ENCODE data around the gene KRAS. TPM values are rescaled to one million over a fixed set of nuclear protein-coding genes. Genes with fewer than 3 reads are reported as not detected.

Gene KRAS
- total and polyA plus RNA-seq, 12 donors, result 3.4 to 14.1 (median 11.2) TPM

GRCh38 chr12:25280082-25280481 is 29.4 kb upstream of the KRAS start:
- Histone ChIP-seq H3K4me1 (peaks cover 0 to 10% (median 0%) of the 10 kb centered on the region in 9 donors), H3K27me3 (no peaks in the 10 kb centered on the region), H3K9me3 (no peaks in the 10 kb centered on the region), H3K36me3 (no peaks in the 10 kb centered on the region), H3K4me3 (no peak overlapping the region), H3K27ac (no peak overlapping the region)
- intact Hi-C loops (cut with DNase I), result no loop called here
- no peak for DNase-seq
- TF ChIP-seq CTCF (IDR thresholded peaks at IDR 0.05), result no peak
- ATAC-seq, result no peak

- H3K9me3 ChIP-seq, result no peaks in the 10 kb centered on the region
- DNase-seq, result no peak
- 92 to 94% methylated on average over 6 of the region's 6 CpGs for WGBS, 2 donors
- intact Hi-C loops (cut with DNase I), result no loop called here
- H3K27me3 ChIP-seq, result no peaks in the 10 kb centered on the region
- H3K4me1 ChIP-seq, result peaks cover 0 to 9% (median 0%) of the 10 kb centered on the region in 9 donors
- H3K27ac ChIP-seq, result no peak overlapping the region
- ATAC-seq, result no peak
- no peak overlapping the region for H3K4me3 ChIP-seq
- H3K36me3 ChIP-seq, result no peaks in the 10 kb centered on the region
- TF ChIP-seq CTCF (IDR thresholded peaks at IDR 0.05), result no peak
Measured at GRCh38 chr12:25278269-25278668, 27.5 kb upstream of the KRAS start.

GRCh38 chr12:25276199-25276937 is 25.6 kb upstream of the KRAS start:
- Histone ChIP-seq H3K9me3 (no peaks in the 10 kb centered on the region), H3K27ac (no peak overlapping the region), H3K4me3 (no peak overlapping the region), H3K36me3 (no peaks in the 10 kb centered on the region), H3K4me1 (peaks cover 0 to 7% (median 0%) of the 10 kb centered on the region in 9 donors), H3K27me3 (no peaks in the 10 kb centered on the region)
- DNase-seq, result peak in 1 of 2 donors; percentile 8
- intact Hi-C loops (cut with DNase I), result no loop called here
- peak in 1 of 8 donors; percentile 50 for ATAC-seq
- TF ChIP-seq CTCF (IDR thresholded peaks at IDR 0.05), result no peak
- WGBS, 2 donors, result 88 to 89% methylated on average over 4 of the region's 4 CpGs

- no peak for TF ChIP-seq CTCF (IDR thresholded peaks at IDR 0.05)
- intact Hi-C loops (cut with DNase I), result no loop called here
- H3K27ac ChIP-seq, result no peak overlapping the region
- H3K27me3 ChIP-seq, result no peaks in the 10 kb centered on the region
- WGBS, 2 donors, result 62 to 78% methylated on average over 4 of the region's 4 CpGs
- no peaks in the 10 kb centered on the region for H3K9me3 ChIP-seq
- no peak for ATAC-seq
- no peak for DNase-seq
- no peak overlapping the region for H3K4me3 ChIP-seq
- H3K4me1 ChIP-seq, result peaks cover 0 to 7% (median 0%) of the 10 kb centered on the region in 9 donors
- H3K36me3 ChIP-seq, result no peaks in the 10 kb centered on the region
Measured at GRCh38 chr12:25271486-25272098, 20.9 kb upstream of the KRAS start.

All from heart right ventricle (tissue), 16 donors.